ENCODE results near the gene SFI1.

The SFI1 gene

DNA sequence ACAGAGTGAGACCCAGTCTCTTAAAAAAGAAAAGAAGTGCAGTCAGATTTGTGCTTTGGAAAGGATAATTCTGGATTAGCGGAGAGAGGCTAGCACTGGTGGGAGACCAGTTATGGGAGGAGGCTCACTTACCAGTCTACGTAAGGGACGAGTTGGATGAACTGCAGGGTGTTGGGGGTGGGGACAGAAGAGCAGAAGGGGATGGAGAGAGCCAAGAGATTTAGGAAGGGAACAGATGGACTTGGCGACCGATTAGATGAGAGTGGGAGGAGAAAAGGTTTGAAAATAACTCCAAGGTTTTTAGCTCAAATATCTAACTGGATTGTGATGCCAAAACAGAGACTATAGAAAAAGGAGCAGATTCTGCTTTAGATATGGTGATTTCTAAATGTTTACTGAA is 81.4 kb downstream of the SFI1 start:
- Histone ChIP-seq H3K9me3 (ENCODE audit: insufficient read depth, low read depth, low read length) (no peaks in the 10 kb centered on the region), H3K4me1 (ENCODE audit: insufficient read depth, low read length, poor library complexity, severe bottlenecking) (no peaks in the 10 kb centered on the region), H2AFZ (ENCODE audit: low read length) (no peak overlapping the region), H3F3A (ENCODE audit: low read depth) (no peaks in the 10 kb centered on the region), H3K79me2 (ENCODE audit: insufficient read depth, low read length) (no peaks in the 10 kb centered on the region), H3K27me3 (ENCODE audit: insufficient read depth, low read length, poor library complexity, severe bottlenecking) (no peaks in the 10 kb centered on the region), H3K9me2 (replicated peaks; ENCODE audit: low read depth, low read length) (no peaks in the 10 kb centered on the region), H3K36me3 (ENCODE audit: insufficient read depth, low read length) (peaks cover 43% of the 10 kb centered on the region; the same call in 1 of the 2 replicates), H4K20me1 (ENCODE audit: insufficient read depth, low read length, poor library complexity, severe bottlenecking) (no peaks in the 10 kb centered on the region), H3K4me3 (ENCODE audit: low read length, poor library complexity, severe bottlenecking) (no peak overlapping the region), H3K4me2 (ENCODE audit: low read depth, low read length, poor library complexity, severe bottlenecking) (no peak overlapping the region), H3K9ac (ENCODE audit: low read depth, low read length, poor library complexity, severe bottlenecking) (no peak overlapping the region)
- TF ChIP-seq EZH2phosphoT487 (IDR thresholded peaks at IDR 0.05; ENCODE audit: borderline replicate concordance), result no peak
- TF ChIP-seq, protein P1, sequence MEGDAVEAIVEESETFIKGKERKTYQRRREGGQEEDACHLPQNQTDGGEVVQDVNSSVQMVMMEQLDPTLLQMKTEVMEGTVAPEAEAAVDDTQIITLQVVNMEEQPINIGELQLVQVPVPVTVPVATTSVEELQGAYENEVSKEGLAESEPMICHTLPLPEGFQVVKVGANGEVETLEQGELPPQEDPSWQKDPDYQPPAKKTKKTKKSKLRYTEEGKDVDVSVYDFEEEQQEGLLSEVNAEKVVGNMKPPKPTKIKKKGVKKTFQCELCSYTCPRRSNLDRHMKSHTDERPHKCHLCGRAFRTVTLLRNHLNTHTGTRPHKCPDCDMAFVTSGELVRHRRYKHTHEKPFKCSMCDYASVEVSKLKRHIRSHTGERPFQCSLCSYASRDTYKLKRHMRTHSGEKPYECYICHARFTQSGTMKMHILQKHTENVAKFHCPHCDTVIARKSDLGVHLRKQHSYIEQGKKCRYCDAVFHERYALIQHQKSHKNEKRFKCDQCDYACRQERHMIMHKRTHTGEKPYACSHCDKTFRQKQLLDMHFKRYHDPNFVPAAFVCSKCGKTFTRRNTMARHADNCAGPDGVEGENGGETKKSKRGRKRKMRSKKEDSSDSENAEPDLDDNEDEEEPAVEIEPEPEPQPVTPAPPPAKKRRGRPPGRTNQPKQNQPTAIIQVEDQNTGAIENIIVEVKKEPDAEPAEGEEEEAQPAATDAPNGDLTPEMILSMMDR (conservative IDR thresholded peaks at IDR 0.05; ENCODE audit: low read length), result no peak

DNA sequence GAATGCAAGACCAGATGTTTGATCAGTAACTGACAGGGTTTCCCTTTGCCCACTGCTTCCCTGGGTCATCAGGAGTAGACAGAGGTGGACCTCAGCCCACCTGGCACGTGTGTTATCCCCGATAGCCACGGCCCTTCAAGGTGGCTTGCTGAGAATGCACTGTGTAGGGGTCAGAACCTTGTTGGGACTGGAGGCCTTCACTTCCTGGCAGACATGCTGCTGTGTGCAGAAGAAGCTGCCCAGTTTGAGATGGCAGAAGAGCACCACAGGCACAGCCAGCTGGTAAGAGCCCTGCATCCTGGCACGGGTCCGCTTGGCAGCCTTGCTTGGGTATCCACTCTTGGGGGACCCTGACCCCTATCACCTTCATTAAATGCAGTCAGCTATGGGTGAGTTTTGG is 81.8 kb downstream of the SFI1 start:
- Histone ChIP-seq H2AFZ (ENCODE audit: low read length) (no peak overlapping the region), H3K27me3 (ENCODE audit: insufficient read depth, low read length, poor library complexity, severe bottlenecking) (no peaks in the 10 kb centered on the region), H3K4me1 (ENCODE audit: insufficient read depth, low read length, poor library complexity, severe bottlenecking) (no peaks in the 10 kb centered on the region), H3K4me2 (ENCODE audit: low read depth, low read length, poor library complexity, severe bottlenecking) (no peak overlapping the region), H3F3A (ENCODE audit: low read depth) (no peaks in the 10 kb centered on the region), H3K79me2 (ENCODE audit: insufficient read depth, low read length) (no peaks in the 10 kb centered on the region), H3K9ac (ENCODE audit: low read depth, low read length, poor library complexity, severe bottlenecking) (no peak overlapping the region), H3K9me2 (replicated peaks; ENCODE audit: low read depth, low read length) (no peaks in the 10 kb centered on the region), H4K20me1 (ENCODE audit: insufficient read depth, low read length, poor library complexity, severe bottlenecking) (no peaks in the 10 kb centered on the region), H3K36me3 (ENCODE audit: insufficient read depth, low read length) (peaks cover 39% of the 10 kb centered on the region; the same call in 1 of the 2 replicates), H3K9me3 (ENCODE audit: insufficient read depth, low read depth, low read length) (no peaks in the 10 kb centered on the region), H3K4me3 (ENCODE audit: low read length, poor library complexity, severe bottlenecking) (no peak overlapping the region)
- TF ChIP-seq EZH2phosphoT487 (IDR thresholded peaks at IDR 0.05; ENCODE audit: borderline replicate concordance), result no peak
- TF ChIP-seq, protein P1 (conservative IDR thresholded peaks at IDR 0.05; ENCODE audit: low read length), result no peak

DNA sequence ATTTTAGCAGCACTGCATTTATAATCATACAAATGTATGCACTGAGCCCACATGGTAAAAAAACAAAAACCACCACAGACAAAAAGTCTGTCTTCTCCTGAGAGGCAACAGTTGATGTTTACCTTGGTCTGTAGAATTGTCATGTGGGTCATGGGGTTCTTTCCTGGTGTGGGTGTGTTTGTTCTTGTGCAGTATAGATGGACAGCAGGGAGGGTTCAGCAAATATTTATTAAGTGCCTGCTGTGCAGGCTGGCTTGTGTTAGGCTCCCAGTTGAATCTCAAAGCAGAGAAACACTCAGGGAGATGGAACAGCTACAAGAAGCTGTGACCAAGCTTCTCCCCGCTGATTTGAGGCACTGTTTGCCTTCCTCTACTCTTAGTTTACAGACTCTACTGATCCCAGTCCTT is 83.5 kb downstream of the SFI1 start:
- Histone ChIP-seq H3K9ac (ENCODE audit: low read depth, low read length, poor library complexity, severe bottlenecking) (no peak overlapping the region), H3K36me3 (ENCODE audit: insufficient read depth, low read length) (peaks cover 35% of the 10 kb centered on the region; the same call in 1 of the 2 replicates), H3K4me2 (ENCODE audit: low read depth, low read length, poor library complexity, severe bottlenecking) (no peak overlapping the region), H3K4me3 (ENCODE audit: low read length, poor library complexity, severe bottlenecking) (no peak overlapping the region), H3F3A (ENCODE audit: low read depth) (no peaks in the 10 kb centered on the region), H3K9me2 (replicated peaks; ENCODE audit: low read depth, low read length) (no peaks in the 10 kb centered on the region), H4K20me1 (ENCODE audit: insufficient read depth, low read length, poor library complexity, severe bottlenecking) (no peaks in the 10 kb centered on the region), H3K79me2 (ENCODE audit: insufficient read depth, low read length) (no peaks in the 10 kb centered on the region), H2AFZ (ENCODE audit: low read length) (no peak overlapping the region), H3K4me1 (ENCODE audit: insufficient read depth, low read length, poor library complexity, severe bottlenecking) (no peaks in the 10 kb centered on the region), H3K9me3 (ENCODE audit: insufficient read depth, low read depth, low read length) (no peaks in the 10 kb centered on the region), H3K27me3 (ENCODE audit: insufficient read depth, low read length, poor library complexity, severe bottlenecking) (no peaks in the 10 kb centered on the region)
- no peak for TF ChIP-seq EZH2phosphoT487 (IDR thresholded peaks at IDR 0.05; ENCODE audit: borderline replicate concordance)
- TF ChIP-seq, protein P1 (conservative IDR thresholded peaks at IDR 0.05; ENCODE audit: low read length), result no peak

All from Loucy (cell line).